ENCODE results near the gene UVRAG.
"Not testable (repeated sequence)": the region's sequence is repeated elsewhere in the genome, so short reads cannot be mapped to it uniquely, and the experiment has no call there.

The UVRAG gene

DNA sequence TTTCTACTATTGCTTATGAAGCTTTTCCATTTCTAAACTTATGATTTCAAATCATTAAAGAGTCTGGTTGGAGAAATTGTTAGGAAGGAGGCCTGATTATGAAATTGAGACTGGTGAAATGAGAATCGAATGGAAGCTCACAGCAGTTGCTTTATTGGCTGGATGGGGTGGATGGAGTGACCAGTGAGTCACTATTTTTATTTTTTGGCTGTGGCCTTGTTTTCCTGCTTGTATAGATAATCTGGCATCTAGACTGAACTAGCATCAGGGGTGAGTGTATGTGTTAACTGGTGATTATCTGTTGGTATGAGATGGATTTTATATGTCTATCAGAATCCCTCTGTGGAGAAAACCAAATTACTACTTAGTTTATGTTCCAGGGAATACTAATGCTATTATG lies 36.2 kb downstream of the UVRAG start:
- DNase-seq = no peak
- Histone ChIP-seq H3K36me3 (no peaks in the 10 kb centered on the region), H3K9me3 (no peaks in the 10 kb centered on the region), H3K27me3 (no peaks in the 10 kb centered on the region), H3K4me3 (ENCODE audit: low read depth, low read length) (no peak overlapping the region), H3K4me1 (peaks cover 4% of the 10 kb centered on the region; the same call in 1 of the 2 replicates)
- TF ChIP-seq CTCF (IDR thresholded peaks at IDR 0.05; ENCODE audit: low read depth, low read length) = no peak

- Histone ChIP-seq H3K4me1 (peaks cover 4% of the 10 kb centered on the region; the same call in 1 of the 2 replicates), H3K4me3 (ENCODE audit: low read depth, low read length) (no peak overlapping the region), H3K36me3 (no peaks in the 10 kb centered on the region), H3K27me3 (no peaks in the 10 kb centered on the region), H3K9me3 (no peaks in the 10 kb centered on the region)
- DNase-seq = no peak
- TF ChIP-seq CTCF (IDR thresholded peaks at IDR 0.05; ENCODE audit: low read depth, low read length) = no peak
These were observed 37.5 kb downstream of the UVRAG start for GRCh38 chr11:75852406-75853017.

DNA sequence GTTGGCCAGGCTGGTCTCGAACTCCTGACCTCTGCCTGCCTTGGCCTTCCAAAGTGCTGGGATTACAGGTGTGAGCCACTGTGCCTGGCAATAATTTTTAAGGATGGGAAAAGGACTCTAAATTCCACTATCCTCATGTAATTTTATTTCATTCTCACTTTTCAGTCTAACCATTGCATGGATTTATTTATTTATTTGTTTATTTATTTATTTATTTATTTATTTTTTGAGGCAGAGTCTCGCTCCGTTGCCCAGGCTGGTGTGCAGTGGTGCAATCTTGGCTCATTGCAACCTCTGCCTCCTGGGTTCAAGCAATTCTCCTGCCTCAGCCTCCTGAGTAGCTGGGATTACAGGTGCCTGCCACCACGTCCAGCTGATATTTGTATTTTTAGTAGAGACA lies 38.6 kb downstream of the UVRAG start:
- DNase-seq; H3K4me1 ChIP-seq; H3K27me3 ChIP-seq; H3K36me3 ChIP-seq; H3K4me3 ChIP-seq (ENCODE audit: low read depth, low read length); H3K9me3 ChIP-seq: not testable (repeated sequence)

GRCh38 chr11:75853971-75854370 lies 39.0 kb downstream of the UVRAG start:
- Histone ChIP-seq H3K4me1 (peaks cover 4% of the 10 kb centered on the region; the same call in 1 of the 2 replicates), H3K27me3 (no peaks in the 10 kb centered on the region), H3K9me3 (no peaks in the 10 kb centered on the region), H3K36me3 (no peaks in the 10 kb centered on the region), H3K4me3 (ENCODE audit: low read depth, low read length) (no peak overlapping the region)
- DNase-seq = no peak
- no peak for TF ChIP-seq CTCF (IDR thresholded peaks at IDR 0.05; ENCODE audit: low read depth, low read length)

DNA sequence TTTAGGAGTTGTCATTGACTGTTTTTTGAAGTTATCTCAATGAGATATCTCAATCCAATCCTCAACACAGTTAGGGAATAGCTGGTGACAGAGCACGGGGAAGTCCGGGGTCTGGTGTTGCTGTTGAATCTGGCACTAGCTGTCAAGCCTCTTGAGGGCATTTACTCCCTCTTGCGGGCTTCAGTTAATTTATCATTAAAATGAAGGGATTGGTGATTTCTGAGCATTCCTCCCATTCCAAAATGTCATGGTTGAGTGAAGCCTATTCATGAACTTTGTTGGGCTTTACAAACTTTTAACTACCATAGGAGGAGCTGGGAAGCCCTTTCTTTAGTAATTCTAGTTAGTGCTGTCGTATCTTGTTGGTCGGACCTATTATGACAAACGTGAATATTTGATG lies 40.2 kb downstream of the UVRAG start:
- Histone ChIP-seq H3K4me1 (peaks cover 4% of the 10 kb centered on the region; the same call in 1 of the 2 replicates), H3K9me3 (no peaks in the 10 kb centered on the region), H3K4me3 (ENCODE audit: low read depth, low read length) (no peak overlapping the region), H3K27me3 (no peaks in the 10 kb centered on the region), H3K36me3 (0 out of 2 replicates have a peak, but pooled peaks cover 4% of the 10 kb centered on the region)
- DNase-seq = no peak
- TF ChIP-seq CTCF (IDR thresholded peaks at IDR 0.05; ENCODE audit: low read depth, low read length) = no peak

DNA sequence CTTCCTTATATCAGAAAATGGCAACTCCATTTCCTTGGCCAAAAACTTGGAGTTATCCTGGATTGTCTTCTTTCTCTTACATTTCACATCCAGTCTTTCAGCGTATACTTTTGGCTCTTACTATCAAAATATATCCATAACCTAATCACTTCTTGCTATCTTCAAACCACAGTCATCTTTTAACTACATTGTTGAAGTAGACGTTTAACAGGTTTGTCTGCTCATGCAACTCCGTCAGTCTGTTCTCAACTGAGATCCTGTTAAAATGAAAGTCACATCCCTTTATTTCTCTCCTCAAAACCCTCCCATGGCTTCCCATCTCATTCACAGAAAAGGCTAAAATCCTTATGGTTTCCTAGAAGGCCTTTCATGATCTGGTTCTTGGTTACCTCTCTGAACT lies 41.9 kb downstream of the UVRAG start:
- Histone ChIP-seq H3K9me3 (no peaks in the 10 kb centered on the region), H3K4me3 (ENCODE audit: low read depth, low read length) (no peak overlapping the region), H3K4me1 (no peaks in the 10 kb centered on the region), H3K27me3 (no peaks in the 10 kb centered on the region), H3K36me3 (0 out of 2 replicates have a peak, but pooled peaks cover 4% of the 10 kb centered on the region)
- DNase-seq = no peak
- TF ChIP-seq CTCF (IDR thresholded peaks at IDR 0.05; ENCODE audit: low read depth, low read length) = no peak
